ENCODE measurements around the gene ATP6V1G1. TPM values are rescaled to one million over a fixed set of nuclear protein-coding genes. Genes with fewer than 3 reads are reported as not detected.

ATP6V1G1 gene
- total and polyA plus RNA-seq, 2 of the 13 experiments (the other 11 are each of a cell fraction or from before 2014, with no cell fraction given), result 108 to 158 TPM

- TF ChIP-seq ZBTB8A (CRISPR knock-in tag; IDR thresholded peaks at IDR 0.05; ENCODE audit: borderline replicate concordance, low read depth) (no peak), JUNB (CRISPR knock-in tag; IDR thresholded peaks at IDR 0.05; ENCODE audit: borderline replicate concordance) (no peak), NCOA2 (CRISPR knock-in tag; IDR thresholded peaks at IDR 0.05) (peak; percentile 30; the same call in 1 of the 2 replicates), KLF15 (CRISPR knock-in tag; IDR thresholded peaks at IDR 0.05; ENCODE audit: borderline replicate concordance) (no peak), CHD4 (IDR thresholded peaks at IDR 0.05; ENCODE audit: borderline replicate concordance, low read length) (no peak), PHF20 (CRISPR knock-in tag; IDR thresholded peaks at IDR 0.05) (no peak), YEATS2 (CRISPR knock-in tag; IDR thresholded peaks at IDR 0.05; ENCODE audit: borderline replicate concordance) (peak; percentile 40; the same call in 1 of the 2 replicates), ZNF460 (CRISPR knock-in tag; IDR thresholded peaks at IDR 0.05; ENCODE audit: borderline replicate concordance) (no peak), HOXA9 (CRISPR knock-in tag; IDR thresholded peaks at IDR 0.05; ENCODE audit: borderline replicate concordance) (no peak), ZNF616 (CRISPR knock-in tag; IDR thresholded peaks at IDR 0.05; ENCODE audit: low read depth) (no peak), CREB1 (IDR thresholded peaks at IDR 0.05) (no peak; the same call in 1 of the 2 replicates), CREB1 (CRISPR knock-in tag; IDR thresholded peaks at IDR 0.05) (peak; percentile 42; the same call in 1 of the 2 replicates), HOXD1 (CRISPR knock-in tag; IDR thresholded peaks at IDR 0.05) (no peak), ZNF670 (CRISPR knock-in tag; IDR thresholded peaks at IDR 0.05; ENCODE audit: borderline replicate concordance) (no peak), SP5 (CRISPR knock-in tag; IDR thresholded peaks at IDR 0.05; ENCODE audit: borderline replicate concordance, low read depth) (no peak), ZNF280D (CRISPR knock-in tag; IDR thresholded peaks at IDR 0.05) (no peak), EZH2 (conservative IDR thresholded peaks at IDR 0.05; ENCODE audit: low read depth, low read length) (no peak), ELF3 (CRISPR knock-in tag; IDR thresholded peaks at IDR 0.05) (peak; percentile 39; the same call in 1 of the 2 replicates), NCOR1 (IDR thresholded peaks at IDR 0.05; ENCODE audit: borderline replicate concordance, low read length) (peak; percentile 98), PLRG1 (conservative IDR thresholded peaks at IDR 0.05) (no peak), KLF9 (CRISPR knock-in tag; IDR thresholded peaks at IDR 0.05; ENCODE audit: low read depth) (no peak), ZNF414 (CRISPR knock-in tag; IDR thresholded peaks at IDR 0.05) (no peak), TFE3 (CRISPR knock-in tag; IDR thresholded peaks at IDR 0.05) (peak; percentile 60), PREB (CRISPR knock-in tag; IDR thresholded peaks at IDR 0.05) (no peak)
These were observed 3.8 kb downstream of the ATP6V1G1 start (continued) for GRCh38 chr9:114591291-114591787.
